Stimulated activated CD4-positive, alpha-beta T cell treated with anti-CD3 and anti-CD28 coated beads, Interleukin-2, amount 100 ng/mL, for 48 hours (primary cell): ENCODE results near the gene PRKX.
"Not testable (repeated sequence)": the region's sequence is repeated elsewhere in the genome, so short reads cannot be mapped to it uniquely, and the experiment has no call there.

Source experiments
- DNase-seq, 2 donors: peaks; one replicate each; pipeline ENCODE4 v3.0.0-alpha.2; 2020

Gene PRKX

GRCh38 chrX:3713225-3713936 is at the start of gene PRKX:
PRKX (minus strand) TSS chrX:3713649; CDS start chrX:3713253, 396 bp downstream.
- DNase-seq: peak; percentile 48 to 68

GRCh38 chrX:3763111-3763510 is 49.7 kb upstream of the PRKX start:
- no peak for DNase-seq

- no peak for DNase-seq
Observed at GRCh38 chrX:3757510-3758025, 44.1 kb upstream of the PRKX start.

- no peak for DNase-seq
Observed at GRCh38 chrX:3748052-3748559, 34.7 kb upstream of the PRKX start.

GRCh38 chrX:3743801-3744439 is 30.5 kb upstream of the PRKX start:
- peak; percentile 7 to 25 for DNase-seq

- DNase-seq: not testable (repeated sequence)
Observed at GRCh38 chrX:3740946-3741345, 27.5 kb upstream of the PRKX start.

GRCh38 chrX:3738509-3738908 is 25.1 kb upstream of the PRKX start:
- DNase-seq: no peak

GRCh38 chrX:3736536-3736935 is 23.1 kb upstream of the PRKX start:
- DNase-seq: not testable (repeated sequence)

- DNase-seq: not testable (repeated sequence)
Observed at GRCh38 chrX:3735891-3736290, 22.4 kb upstream of the PRKX start.

GRCh38 chrX:3734456-3734855 is 21.0 kb upstream of the PRKX start:
- not testable (repeated sequence) for DNase-seq

- no peak for DNase-seq
Observed at GRCh38 chrX:3733043-3733430, 19.6 kb upstream of the PRKX start.

- DNase-seq: not testable (repeated sequence)
Observed at GRCh38 chrX:3732326-3733042, 19.0 kb upstream of the PRKX start.

- DNase-seq: no peak
Observed at GRCh38 chrX:3728454-3728853, 15.0 kb upstream of the PRKX start.

GRCh38 chrX:3723460-3723859 is 10.0 kb upstream of the PRKX start:
- not testable (repeated sequence) for DNase-seq

GRCh38 chrX:3717742-3718420 is 4.4 kb upstream of the PRKX start:
- no peak for DNase-seq

GRCh38 chrX:3715921-3716320 is 2.5 kb upstream of the PRKX start:
- no peak for DNase-seq

- DNase-seq: not testable (repeated sequence)
Observed at GRCh38 chrX:3714706-3715479, 1.4 kb upstream of the PRKX start.

- no peak for DNase-seq
Observed at GRCh38 chrX:3713937-3714434, 537 bp upstream of the PRKX start.

- no peak for DNase-seq
Observed at GRCh38 chrX:3712870-3713224, 602 bp downstream of the PRKX start.

GRCh38 chrX:3712051-3712869 is 1.2 kb downstream of the PRKX start:
- DNase-seq: peak in 1 of 2 donors; percentile 16

GRCh38 chrX:3711331-3711917 is 2.0 kb downstream of the PRKX start:
- DNase-seq: no peak
